GM12872 (cell line): ENCODE data around the gene PTPN14.

Experiments
- CTCF ChIP-seq: IDR thresholded peaks from 3 replicates; pipeline ENCODE4 v1.5.1; 2011; ENCODE audit warnings: low read depth, mild to moderate bottlenecking, low read length, moderate library complexity; ENCODE audit not compliant: insufficient read depth

PTPN14 gene

GRCh38 chr1:214380396-214380795, 171.0 kb downstream of the PTPN14 start:
- no peak for TF ChIP-seq CTCF

- no peak for TF ChIP-seq CTCF
Measured at GRCh38 chr1:214379236-214379970, 172.0 kb downstream of the PTPN14 start.

GRCh38 chr1:214378492-214378891, 172.9 kb downstream of the PTPN14 start:
- no peak for TF ChIP-seq CTCF

GRCh38 chr1:214377886-214378285, 173.5 kb downstream of the PTPN14 start:
- TF ChIP-seq CTCF: no peak

- TF ChIP-seq CTCF: no peak
Measured at GRCh38 chr1:214377485-214377884, 173.9 kb downstream of the PTPN14 start.

GRCh38 chr1:214372092-214372491, 179.3 kb downstream of the PTPN14 start:
- TF ChIP-seq CTCF: no peak

- TF ChIP-seq CTCF: no peak
Measured at GRCh38 chr1:214370615-214371014, 180.8 kb downstream of the PTPN14 start.
